ENCODE data around the gene PDE4D.

The PDE4D gene

DNA sequence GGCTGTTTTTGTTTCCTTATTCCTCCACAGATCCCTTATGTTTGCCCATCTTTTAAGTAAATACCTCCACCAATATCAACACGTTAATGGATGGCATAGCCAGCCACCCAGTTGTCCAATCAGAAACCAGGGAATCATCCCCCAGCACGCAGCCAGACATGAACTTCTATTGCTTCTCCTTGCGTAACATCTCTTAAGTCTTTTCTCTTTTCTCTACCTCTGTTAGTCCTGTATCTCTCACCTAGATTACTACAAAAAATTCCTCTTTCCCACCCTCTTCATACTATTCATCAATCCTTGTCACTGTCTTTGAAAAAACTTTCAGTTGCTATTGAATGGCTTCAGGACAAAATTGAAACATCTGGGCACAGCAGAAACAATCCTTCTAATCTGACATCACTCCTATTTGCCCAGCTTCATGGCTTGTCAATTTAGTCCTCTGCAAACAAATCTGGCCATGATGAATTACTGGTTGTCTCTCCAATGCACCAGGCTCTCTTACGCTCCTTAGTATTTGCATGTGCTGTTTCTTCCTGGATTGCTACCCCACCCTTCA lies 961.4 kb downstream of the PDE4D start:
- no peak for DNase-seq

- no peak for DNase-seq
Measured at GRCh38 chr5:58930520-58930919, 963.0 kb downstream of the PDE4D start.

GRCh38 chr5:58929726-58930125 lies 963.8 kb downstream of the PDE4D start:
- no peak for DNase-seq

DNA sequence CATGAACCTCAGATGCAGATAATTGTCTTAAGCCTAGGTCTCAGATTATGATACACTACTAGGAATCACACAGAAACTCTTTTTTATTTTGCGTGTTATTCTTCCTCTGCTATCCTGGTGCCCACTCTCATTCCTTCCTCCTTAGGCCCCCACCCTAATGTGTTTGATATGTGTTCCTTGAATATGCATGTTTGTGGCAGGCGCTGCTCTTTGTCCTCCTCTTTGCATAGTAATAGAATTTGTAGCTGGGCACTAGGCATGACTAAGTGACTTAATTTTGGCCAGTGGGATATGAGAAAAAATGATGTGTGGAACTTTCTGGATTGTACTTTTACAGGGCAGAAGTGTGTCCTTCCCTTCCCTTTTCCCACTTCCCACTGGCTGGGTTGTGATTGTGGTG lies 965.6 kb downstream of the PDE4D start:
- no peak for DNase-seq

DNA sequence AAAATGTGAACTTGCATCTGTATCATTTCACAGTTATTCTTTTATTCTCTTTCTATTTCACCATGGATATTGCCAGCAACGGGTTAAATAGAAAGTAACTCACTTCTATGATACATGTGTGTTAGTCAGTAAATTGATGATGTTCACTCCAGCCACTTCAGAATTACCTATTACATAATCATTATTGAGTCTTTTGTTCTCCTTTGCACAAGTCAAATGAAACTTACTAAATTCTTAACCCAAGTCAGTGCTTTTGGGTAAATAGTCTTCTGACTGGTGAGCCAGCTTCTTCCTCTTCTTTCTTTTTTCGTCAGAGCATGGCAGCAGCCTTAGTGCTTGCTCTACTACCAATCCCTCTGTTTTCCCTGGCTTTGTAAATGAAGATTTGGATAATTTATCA lies 966.3 kb downstream of the PDE4D start:
- no peak for DNase-seq

DNA sequence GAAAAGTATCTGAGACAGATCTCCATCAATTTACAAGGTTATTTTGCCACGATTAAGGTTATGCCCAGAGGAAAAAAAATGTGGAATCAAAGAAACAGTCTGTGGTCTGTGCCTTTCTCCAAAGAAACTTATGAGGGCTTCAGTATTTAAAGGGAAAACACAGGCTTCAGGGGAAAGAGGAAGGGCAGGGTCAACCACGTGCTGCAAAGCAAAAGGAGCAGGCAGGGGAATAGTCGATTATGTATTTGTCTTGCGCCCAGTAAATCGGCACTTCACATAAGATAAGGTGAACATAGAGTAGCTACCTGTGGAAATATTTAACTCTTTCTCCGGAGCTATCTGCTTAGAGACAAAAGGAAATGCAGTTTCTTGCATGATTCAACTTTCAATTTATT lies 967.0 kb downstream of the PDE4D start:
- DNase-seq, result no peak

- no peak for DNase-seq
Measured at GRCh38 chr5:58925627-58926540, 967.6 kb downstream of the PDE4D start.

DNA sequence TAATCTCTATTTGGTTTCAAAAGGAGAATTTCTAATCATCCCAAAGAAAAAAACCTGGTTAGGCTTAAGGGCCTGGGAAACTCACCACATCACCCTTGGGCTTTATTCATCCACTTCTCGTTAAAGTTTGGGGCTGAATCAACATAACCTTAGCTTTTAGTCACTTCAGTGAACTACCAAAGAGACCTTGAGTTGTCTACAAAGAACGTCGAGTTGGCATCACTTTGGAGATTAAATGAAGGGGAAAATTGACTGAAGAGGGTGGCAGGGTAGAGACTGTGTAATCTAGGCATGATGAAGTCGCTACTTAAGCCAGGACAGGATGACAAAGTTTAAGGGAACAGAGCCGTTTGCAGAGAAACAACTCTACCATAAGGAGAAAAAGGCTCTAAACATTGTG lies 969.2 kb downstream of the PDE4D start:
- no peak for DNase-seq

DNA sequence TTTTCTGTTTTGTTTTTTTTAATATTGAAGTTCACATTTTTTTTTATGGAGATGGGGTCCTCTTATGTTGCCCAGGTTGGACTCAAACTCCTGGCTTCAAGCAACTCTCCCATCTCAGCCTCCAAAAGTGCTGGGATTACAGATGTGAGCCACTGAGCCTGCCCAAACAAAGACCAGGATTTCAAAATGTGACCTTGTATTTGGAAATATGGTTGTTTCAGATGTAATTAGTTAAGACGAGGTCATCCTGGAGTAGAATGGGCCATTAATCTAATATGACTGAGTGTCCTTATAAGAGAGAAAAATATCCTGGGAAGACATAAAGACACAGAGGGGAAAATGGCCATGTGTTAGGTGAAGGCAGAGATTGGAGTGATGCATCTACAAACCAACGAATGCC lies 970.2 kb downstream of the PDE4D start:
- no peak for DNase-seq

- DNase-seq, result no peak
Measured at GRCh38 chr5:58922461-58923171, 970.9 kb downstream of the PDE4D start.

- DNase-seq, result no peak
Measured at GRCh38 chr5:58921159-58921558, 972.4 kb downstream of the PDE4D start.

GRCh38 chr5:58919833-58920232 lies 973.7 kb downstream of the PDE4D start:
- DNase-seq, result no peak
